ENCODE measurements around the gene ST3GAL2.
A peak's percentile ranks its signal among the peaks of the same experiment; 100 is the strongest.
"Not testable (repeated sequence)": the region's sequence is repeated elsewhere in the genome, so short reads cannot be mapped to it uniquely, and the experiment has no call there.

ST3GAL2 gene

GRCh38 chr16:70342016-70342415 lies 96.9 kb downstream of the ST3GAL2 start:
- no peak for TF ChIP-seq CTCF (IDR thresholded peaks at IDR 0.05; ENCODE audit: low read depth, low read length)
- Histone ChIP-seq H3K4me1 (no peaks in the 10 kb centered on the region), H3K9me3 (no peaks in the 10 kb centered on the region), H3K36me3 (peaks cover 2% of the 10 kb centered on the region; the same call in 1 of the 2 replicates), H3K4me3 (ENCODE audit: low read depth, low read length) (no peak overlapping the region), H3K27me3 (no peaks in the 10 kb centered on the region)
- no peak for DNase-seq

DNA sequence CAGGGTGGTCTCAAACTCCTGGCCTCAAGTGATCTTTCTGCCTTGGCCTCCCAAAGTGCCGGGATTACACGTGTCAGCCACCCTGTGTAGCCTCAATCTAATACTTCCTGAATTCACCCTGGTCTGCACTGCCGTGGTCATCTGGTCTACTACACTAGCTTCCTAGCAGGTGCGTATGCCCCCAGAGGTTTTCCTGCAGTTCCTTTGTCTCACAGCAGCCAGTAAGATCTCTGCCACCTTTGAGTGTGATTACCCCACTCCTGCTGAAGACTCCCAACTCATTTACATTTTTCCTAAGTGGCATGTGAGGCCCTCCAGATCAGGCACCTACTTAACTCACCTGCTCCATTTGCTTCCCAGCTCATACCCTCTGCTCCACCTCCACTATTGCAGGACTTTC lies 97.3 kb downstream of the ST3GAL2 start:
- no peaks in the 10 kb centered on the region for H3K36me3 ChIP-seq
- H3K4me1 ChIP-seq = no peaks in the 10 kb centered on the region
- TF ChIP-seq CTCF (IDR thresholded peaks at IDR 0.05; ENCODE audit: low read depth, low read length) = no peak
- no peak for DNase-seq
- no peak overlapping the region for H3K4me3 ChIP-seq (ENCODE audit: low read depth, low read length)
- no peaks in the 10 kb centered on the region for H3K9me3 ChIP-seq
- H3K27me3 ChIP-seq = no peaks in the 10 kb centered on the region

DNA sequence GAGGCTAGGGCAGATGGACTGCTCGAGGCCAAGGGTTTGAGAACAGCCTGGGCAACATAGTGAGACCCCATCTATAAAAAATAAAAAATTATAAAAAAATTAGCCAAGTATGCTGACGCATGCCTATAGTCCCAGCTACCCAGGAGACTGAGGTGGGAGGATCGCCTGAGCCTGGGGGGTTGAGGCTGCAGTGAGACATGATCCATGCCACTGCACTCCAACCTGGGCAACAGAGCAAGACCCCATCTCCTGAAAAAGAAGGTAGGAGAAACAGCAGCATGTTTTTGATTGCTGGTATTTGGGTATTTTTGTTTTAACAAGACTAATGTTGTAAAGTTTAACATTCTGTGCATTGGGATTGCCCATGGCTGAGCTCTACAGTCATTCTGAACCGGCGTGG lies 101.1 kb downstream of the ST3GAL2 start:
- no peak for TF ChIP-seq CTCF (IDR thresholded peaks at IDR 0.05; ENCODE audit: low read depth, low read length)
- Histone ChIP-seq H3K9me3 (no peaks in the 10 kb centered on the region), H3K27me3 (no peaks in the 10 kb centered on the region), H3K4me1 (no peaks in the 10 kb centered on the region), H3K36me3 (peaks cover 10% of the 10 kb centered on the region), H3K4me3 (ENCODE audit: low read depth, low read length) (no peak overlapping the region)
- DNase-seq = no peak

- not testable (repeated sequence) for H3K4me1 ChIP-seq; H3K9me3 ChIP-seq; H3K27me3 ChIP-seq; DNase-seq; H3K4me3 ChIP-seq (ENCODE audit: low read depth, low read length)
- peaks cover 27% of the 10 kb centered on the region for H3K36me3 ChIP-seq
Observed at GRCh38 chr16:70332728-70333127, 106.2 kb downstream of the ST3GAL2 start.

DNA sequence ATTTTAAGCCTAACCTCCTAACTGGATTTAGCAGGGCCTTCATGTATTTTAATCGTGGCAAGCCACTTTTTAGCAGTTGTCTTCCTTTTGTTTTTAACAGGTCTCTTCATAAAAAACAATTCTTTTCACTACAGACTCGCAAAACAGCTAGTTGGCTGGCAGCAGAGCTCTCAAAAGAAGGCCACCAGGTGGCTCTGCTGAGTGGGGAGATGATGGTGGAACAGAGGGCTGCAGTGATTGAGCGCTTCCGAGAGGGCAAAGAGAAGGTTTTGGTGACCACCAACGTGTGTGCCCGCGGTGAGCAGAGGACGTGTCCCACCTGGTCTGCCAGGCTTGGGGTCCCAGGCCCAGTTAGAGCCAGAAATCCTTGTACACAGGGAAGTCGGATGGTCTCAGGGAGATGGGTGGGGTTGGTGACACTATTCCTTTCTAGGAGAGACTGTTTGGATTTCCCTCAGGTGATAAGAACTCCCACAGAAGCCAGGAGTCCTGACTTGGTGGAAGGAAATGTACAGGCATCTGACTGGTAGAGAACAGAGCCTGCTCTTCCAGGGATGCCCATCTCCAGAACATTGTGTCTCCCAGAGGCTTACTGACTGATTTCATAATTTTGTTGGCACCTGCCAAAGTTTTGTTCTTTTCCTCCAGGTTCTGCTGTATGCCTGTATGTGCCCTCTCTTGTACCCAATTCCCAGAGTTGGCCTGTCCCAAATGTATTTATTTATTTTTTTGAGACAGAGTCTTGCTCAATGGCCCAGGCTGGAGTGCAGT lies 107.1 kb downstream of the ST3GAL2 start:
- no peaks in the 10 kb centered on the region for H3K27me3 ChIP-seq
- no peaks in the 10 kb centered on the region for H3K4me1 ChIP-seq
- DNase-seq = peak; percentile 38
- peak; percentile 70 for TF ChIP-seq CTCF (IDR thresholded peaks at IDR 0.05; ENCODE audit: low read depth, low read length)
- H3K4me3 ChIP-seq (ENCODE audit: low read depth, low read length) = no peak overlapping the region
- no peaks in the 10 kb centered on the region for H3K9me3 ChIP-seq
- H3K36me3 ChIP-seq = peaks cover 27% of the 10 kb centered on the region

GRCh38 chr16:70331091-70331490 lies 107.8 kb downstream of the ST3GAL2 start:
- H3K36me3 ChIP-seq = peaks cover 27% of the 10 kb centered on the region
- no peak overlapping the region for H3K4me3 ChIP-seq (ENCODE audit: low read depth, low read length)
- H3K4me1 ChIP-seq = no peaks in the 10 kb centered on the region
- TF ChIP-seq CTCF (IDR thresholded peaks at IDR 0.05; ENCODE audit: low read depth, low read length) = no peak
- H3K27me3 ChIP-seq = no peaks in the 10 kb centered on the region
- no peaks in the 10 kb centered on the region for H3K9me3 ChIP-seq
- DNase-seq = no peak
